HG02973 (cell line): ENCODE measurements around the gene TBC1D23.
A peak's percentile ranks its signal among the peaks of the same experiment; 100 is the strongest.
"Not testable (repeated sequence)": the region's sequence is repeated elsewhere in the genome, so short reads cannot be mapped to it uniquely, and the experiment has no call there.

Experiments used
- ATAC-seq: cut with Tn5 transposase; IDR thresholded peaks from one replicate; pipeline ENCODE4 v1.9.1; 2021; ENCODE audit warnings: moderate library complexity; ENCODE audit not compliant: unreplicated experiment

TBC1D23 gene

GRCh38 chr3:100295089-100295488 lies 34.3 kb downstream of the TBC1D23 start:
- no peak for ATAC-seq

DNA sequence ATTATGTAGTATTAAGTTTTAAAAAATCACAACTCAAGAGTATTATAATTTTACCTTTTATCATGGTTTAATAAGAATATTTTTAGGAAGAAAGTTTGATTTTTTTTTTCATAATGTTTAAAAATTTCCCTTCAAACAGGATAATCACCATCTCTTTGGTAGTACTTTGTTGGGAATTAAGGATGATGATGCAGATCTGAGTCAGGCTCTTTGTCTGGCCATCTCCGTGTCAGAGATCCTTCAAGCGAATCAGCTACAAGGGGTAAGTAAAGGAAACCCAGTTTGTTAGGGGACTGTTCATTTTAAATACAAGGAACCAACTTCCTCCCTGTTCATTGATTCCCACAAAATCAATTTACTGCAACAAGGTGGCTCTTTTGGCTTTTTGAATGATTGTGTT lies 37.0 kb downstream of the TBC1D23 start:
- ATAC-seq, result no peak

DNA sequence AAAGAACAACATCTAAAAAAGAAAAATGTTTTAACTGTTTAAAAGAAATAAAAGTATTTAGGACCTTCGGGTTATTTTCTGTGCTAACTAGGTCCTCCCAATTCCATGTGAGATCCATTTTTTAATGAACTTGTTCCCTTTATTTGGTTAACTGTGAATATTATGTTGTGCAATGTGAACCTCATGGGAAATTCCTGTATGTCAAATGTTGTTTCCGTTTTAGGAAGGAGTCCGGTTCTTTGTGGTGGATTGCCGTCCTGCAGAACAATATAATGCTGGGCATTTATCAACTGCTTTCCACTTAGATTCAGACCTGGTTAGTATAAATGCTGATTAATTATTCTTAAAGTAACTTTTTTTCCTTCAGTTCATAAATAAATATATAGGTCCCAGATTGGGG lies 38.2 kb downstream of the TBC1D23 start:
- no peak for ATAC-seq

DNA sequence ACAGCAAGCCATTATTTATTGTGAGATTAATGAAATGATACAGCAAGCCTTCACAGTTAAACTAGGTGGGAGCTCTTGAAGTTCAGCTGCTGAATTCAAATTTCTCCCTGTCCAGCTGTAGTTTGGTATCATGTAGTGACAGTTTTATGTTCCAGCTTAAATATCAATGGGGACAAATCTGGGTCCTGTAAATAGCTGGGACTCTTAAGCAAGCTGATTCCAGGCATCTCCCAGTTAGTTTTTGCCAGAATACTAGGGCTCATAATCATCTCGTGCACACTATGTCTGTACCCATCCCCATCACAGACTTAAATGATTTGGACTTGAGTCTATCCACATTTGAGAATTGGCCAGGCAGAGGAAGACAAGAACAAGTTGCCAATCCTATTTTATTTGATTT lies 45.9 kb downstream of the TBC1D23 start:
- no peak for ATAC-seq

GRCh38 chr3:100310355-100310965 lies 49.7 kb downstream of the TBC1D23 start:
- no peak for ATAC-seq

DNA sequence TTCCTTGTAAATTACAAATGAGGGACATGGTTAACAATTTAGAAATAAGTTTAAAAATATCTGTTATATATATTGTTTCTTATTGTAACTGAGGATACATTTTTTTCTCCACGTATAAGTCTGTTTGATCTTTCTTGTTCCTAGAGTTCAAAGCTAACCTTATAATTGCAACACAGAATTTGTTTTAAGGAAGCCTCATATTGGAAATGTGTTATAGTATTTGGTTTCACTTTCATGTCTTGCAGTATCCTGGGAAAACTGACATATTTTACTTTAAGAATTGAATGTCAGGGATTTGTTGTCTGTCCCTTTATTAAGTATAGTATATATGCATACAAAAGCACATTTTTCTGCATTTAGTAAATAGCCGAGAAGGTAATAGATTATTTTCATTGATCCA lies 50.2 kb downstream of the TBC1D23 start:
- ATAC-seq, result no peak

DNA sequence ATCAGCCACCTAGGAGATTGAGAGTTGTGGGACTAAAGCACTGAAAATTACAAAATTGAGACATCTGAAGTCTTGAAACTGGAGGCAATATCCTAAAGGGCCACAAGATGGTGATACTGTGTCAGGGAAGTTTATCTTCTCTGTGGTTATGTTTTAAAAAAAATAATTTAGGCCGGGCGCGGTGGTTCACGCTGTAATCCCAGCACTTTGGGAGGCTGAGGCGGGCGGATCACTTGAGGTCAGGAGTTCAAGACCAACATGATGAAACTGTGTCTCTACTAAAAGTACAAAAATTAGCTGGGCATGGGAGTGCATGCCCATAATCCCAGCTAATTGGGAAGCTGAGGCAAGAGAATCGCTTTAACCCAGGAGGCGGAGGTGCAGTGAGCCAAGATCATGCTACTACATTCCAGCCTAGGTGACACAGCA lies 55.9 kb downstream of the TBC1D23 start:
- ATAC-seq, result peak; percentile 57

DNA sequence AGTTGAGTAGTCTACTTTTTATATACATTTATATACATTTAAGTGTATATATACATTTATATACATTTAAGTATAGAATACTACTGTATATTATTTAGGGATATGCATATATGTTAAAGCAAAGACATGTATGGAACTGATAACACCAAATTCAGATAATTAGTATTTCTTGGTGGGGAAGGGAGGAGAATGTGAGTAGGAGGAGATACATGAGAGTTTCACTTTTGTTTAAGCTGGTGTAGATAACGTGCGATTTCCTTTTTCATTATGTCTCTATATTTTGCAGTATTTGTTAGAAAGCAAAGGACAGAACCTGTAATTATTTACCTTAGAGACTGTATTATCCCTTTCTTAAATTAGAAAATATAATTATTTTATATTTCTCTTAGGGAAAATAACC lies 57.1 kb downstream of the TBC1D23 start:
- ATAC-seq, result peak; percentile 76

- no peak for ATAC-seq
These were observed 59.2 kb downstream of the TBC1D23 start for GRCh38 chr3:100319951-100320350.

- ATAC-seq, result no peak
These were observed 63.3 kb downstream of the TBC1D23 start for GRCh38 chr3:100324044-100324443.

- ATAC-seq, result no peak
These were observed 65.0 kb downstream of the TBC1D23 start for GRCh38 chr3:100325827-100326226.

DNA sequence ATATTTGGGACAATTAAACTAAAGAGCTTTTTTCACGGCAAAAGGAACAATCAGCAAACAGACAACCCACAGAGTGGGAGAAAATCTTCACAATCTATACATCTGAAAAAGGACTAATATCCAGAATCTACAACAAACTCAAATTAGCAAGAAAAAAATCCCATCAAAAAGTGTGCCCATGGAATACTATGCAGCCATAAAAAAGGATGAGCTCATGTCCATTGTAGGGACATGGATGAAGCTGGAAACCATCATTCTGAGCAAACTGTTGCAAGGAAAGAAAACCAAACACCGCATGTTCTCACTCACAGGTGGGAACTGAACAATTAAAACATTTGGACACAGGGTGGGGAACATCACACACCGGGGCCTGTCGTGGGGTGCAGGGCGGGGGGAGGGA lies 66.6 kb downstream of the TBC1D23 start:
- ATAC-seq, result not testable (repeated sequence)

DNA sequence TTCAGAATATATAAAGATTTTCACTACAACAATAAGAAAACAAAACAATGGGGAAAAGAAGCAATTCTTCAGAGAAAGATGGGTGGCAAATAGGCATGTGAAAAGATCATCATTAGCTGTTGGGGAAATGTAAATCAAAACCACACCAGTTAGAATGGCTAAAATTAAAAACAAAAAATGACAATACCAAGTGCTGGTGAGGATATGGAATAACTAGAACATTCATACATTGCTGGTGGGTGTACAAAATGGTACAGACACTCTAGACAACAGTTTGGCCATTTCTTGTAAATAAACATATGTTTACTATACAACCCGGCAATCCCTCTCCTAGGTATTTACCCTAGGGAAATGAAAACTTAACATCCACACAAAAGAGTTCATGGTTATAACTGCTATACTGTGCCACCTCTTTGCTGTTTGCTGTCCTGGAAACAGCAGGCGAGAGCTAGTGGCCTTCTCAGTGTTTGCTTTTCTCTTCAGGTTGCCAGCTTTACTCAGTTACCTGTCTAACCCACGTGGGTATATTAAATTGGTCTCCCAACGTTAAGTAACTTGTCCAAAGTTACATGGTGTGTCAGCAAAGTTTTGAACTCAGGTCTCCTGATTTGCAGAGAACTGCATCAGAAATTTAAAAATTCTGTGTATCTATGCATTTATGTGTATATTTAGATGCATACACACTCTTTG lies 69.2 kb downstream of the TBC1D23 start:
- ATAC-seq, result no peak

- ATAC-seq, result no peak
These were observed 69.9 kb downstream of the TBC1D23 start for GRCh38 chr3:100330651-100331050.

- ATAC-seq, result no peak
These were observed 70.9 kb downstream of the TBC1D23 start for GRCh38 chr3:100331660-100332059.

DNA sequence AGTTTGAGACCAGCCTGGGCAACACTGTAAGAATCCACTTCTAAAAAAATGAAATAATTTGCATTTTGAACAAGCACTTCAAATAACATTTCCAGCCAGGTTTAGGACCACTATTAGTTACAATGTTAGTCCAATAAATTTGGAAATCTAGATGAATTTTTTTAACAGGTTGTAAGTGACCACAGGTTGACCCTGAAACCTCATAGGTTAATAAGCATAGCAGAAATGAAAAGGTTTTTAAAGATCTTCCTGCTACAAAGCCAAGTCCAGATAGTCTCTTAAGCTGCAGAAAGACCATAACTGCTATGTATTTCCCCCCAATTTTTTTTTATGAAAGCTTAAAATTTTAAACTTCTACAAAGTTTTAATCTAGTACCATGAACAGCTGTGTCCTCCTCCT lies 72.3 kb downstream of the TBC1D23 start:
- ATAC-seq, result no peak

- peak; percentile 9 for ATAC-seq
These were observed 73.2 kb downstream of the TBC1D23 start for GRCh38 chr3:100333970-100334487.

GRCh38 chr3:100334488-100335351 lies 73.9 kb downstream of the TBC1D23 start, which contains the start of gene NIT2:
NIT2 (plus strand) TSS chr3:100334757; CDS start chr3:100334792, 35 bp downstream.
- peak; percentile 98 for ATAC-seq

DNA sequence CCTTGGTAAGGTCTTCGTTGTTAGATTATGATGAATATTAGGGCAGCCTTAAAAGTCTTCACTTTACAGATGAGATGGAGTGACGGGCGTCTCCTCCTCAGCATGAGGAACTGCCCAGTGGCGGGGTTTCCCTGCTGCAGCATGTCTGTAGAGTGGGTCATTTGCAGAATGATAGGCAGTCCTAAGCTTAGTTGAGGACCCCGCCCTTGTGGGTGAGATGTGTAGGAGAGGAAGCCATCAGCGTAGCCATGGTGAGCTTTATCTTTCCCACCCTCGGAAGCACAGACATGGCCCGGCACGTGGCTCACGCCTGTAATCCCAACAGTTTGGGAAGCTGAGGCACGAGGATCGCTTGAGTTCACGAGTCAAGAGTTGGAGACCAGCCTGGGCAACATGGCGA lies 74.6 kb downstream of the TBC1D23 start:
- ATAC-seq, result peak; percentile 60

- ATAC-seq, result not testable (repeated sequence)
These were observed 75.4 kb downstream of the TBC1D23 start for GRCh38 chr3:100336229-100336628.

DNA sequence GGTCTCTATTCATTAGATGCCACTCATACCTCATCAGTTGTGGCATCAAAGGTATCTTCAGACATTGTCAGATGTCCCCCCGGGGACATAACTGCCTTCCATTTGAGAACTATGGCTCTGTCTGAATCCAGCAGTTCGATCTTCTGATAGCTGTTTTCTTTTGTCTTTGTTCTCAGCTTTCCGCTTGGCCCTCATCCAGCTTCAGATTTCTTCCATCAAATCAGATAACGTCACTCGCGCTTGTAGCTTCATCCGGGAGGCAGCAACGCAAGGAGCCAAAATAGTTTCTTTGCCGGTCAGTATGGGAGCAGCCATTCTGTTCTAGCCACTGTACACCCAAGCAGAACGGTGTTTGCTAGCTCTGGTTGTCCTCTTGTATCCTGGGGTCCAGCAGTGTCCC lies 78.1 kb downstream of the TBC1D23 start:
- no peak for ATAC-seq
